Calu3 (cell line): ENCODE data around the gene PHLPP2. TPM values are rescaled to one million over a fixed set of nuclear protein-coding genes. Genes with fewer than 3 reads are reported as not detected.

ENCODE experiments used
- BruUV-seq: library from RNA; stranded (reverse); fragments of 400-500 nt; replicated peaks from 2 replicates; lab custom pipeline; 2021; lab: Mats Ljungman, UMichigan
- CTCF ChIA-PET: fragments of 300-600 bp; sonication (Branson Sonifier 250); formaldehyde crosslinking; loops from one replicate; lab custom pipeline; 2022; ENCODE audit warnings: antibody characterized with exemption; lab: Charles Lee
- DNase-seq: peaks from one replicate; pipeline ENCODE4 v3.0.0; 2022
- H3K27ac Mint-ChIP-seq: one replicate; pipeline ENCODE4 v1.8.0; 2022; ENCODE audit warnings: mixed read lengths; ENCODE audit not compliant: unreplicated experiment
- H3K27me3 Mint-ChIP-seq: one replicate; pipeline ENCODE4 v1.8.0; 2022; ENCODE audit warnings: mixed read lengths; ENCODE audit not compliant: unreplicated experiment
- H3K36me3 Mint-ChIP-seq: one replicate; pipeline ENCODE4 v1.8.0; 2022; ENCODE audit warnings: mild to moderate bottlenecking, moderate library complexity, mixed read lengths; ENCODE audit not compliant: insufficient read depth, unreplicated experiment
- H3K4me1 Mint-ChIP-seq: one replicate; pipeline ENCODE4 v1.8.0; 2022; ENCODE audit warnings: mild to moderate bottlenecking, low read depth, mixed read lengths; ENCODE audit not compliant: unreplicated experiment
- H3K4me3 Mint-ChIP-seq: one replicate; pipeline ENCODE4 v1.8.0; 2022; ENCODE audit warnings: mild to moderate bottlenecking, low read depth, moderate library complexity, mixed read lengths; ENCODE audit not compliant: unreplicated experiment
- H3K9me3 Mint-ChIP-seq: one replicate; pipeline ENCODE4 v1.8.0; 2022; ENCODE audit warnings: low read depth, mixed read lengths; ENCODE audit not compliant: unreplicated experiment
- intact Hi-C: fragments of 100-400 bp; cut with micrococcal nuclease; formaldehyde crosslinking; loops from one replicate; pipeline ENCODE4 v1.10.0; 2022; ENCODE audit not compliant: unreplicated experiment
- total RNA-seq: library from RNA; stranded (reverse); gene quantifications from 2 replicates; pipeline ENCODE4 v1.2.3, GENCODE V29; 2022
- TF ChIP-seq, protein P1 (sequence below): fragments of 200-600 bp; IDR thresholded peaks from one replicate; pipeline ENCODE4 v1.8.0; 2022; ENCODE audit warnings: antibody characterized with exemption; ENCODE audit not compliant: unreplicated experiment

PHLPP2 gene
- total RNA-seq, 1 experiment from 2014 or later, result 10.0 TPM

- H3K27ac Mint-ChIP-seq, result no peak overlapping the region
- intact Hi-C loops, result no loop called here
- TF ChIP-seq, protein P1, sequence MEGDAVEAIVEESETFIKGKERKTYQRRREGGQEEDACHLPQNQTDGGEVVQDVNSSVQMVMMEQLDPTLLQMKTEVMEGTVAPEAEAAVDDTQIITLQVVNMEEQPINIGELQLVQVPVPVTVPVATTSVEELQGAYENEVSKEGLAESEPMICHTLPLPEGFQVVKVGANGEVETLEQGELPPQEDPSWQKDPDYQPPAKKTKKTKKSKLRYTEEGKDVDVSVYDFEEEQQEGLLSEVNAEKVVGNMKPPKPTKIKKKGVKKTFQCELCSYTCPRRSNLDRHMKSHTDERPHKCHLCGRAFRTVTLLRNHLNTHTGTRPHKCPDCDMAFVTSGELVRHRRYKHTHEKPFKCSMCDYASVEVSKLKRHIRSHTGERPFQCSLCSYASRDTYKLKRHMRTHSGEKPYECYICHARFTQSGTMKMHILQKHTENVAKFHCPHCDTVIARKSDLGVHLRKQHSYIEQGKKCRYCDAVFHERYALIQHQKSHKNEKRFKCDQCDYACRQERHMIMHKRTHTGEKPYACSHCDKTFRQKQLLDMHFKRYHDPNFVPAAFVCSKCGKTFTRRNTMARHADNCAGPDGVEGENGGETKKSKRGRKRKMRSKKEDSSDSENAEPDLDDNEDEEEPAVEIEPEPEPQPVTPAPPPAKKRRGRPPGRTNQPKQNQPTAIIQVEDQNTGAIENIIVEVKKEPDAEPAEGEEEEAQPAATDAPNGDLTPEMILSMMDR, result no peak
- no peaks in the 10 kb centered on the region for H3K27me3 Mint-ChIP-seq
- CTCF ChIA-PET, result interaction anchor here (0.5 kb wide), 1 partner anchor 90 kb away, joined by 3 read pairs; no protein-coding TSS in a partner anchor
- no peaks in the 10 kb centered on the region for H3K4me1 Mint-ChIP-seq
- no peaks in the 10 kb centered on the region for H3K9me3 Mint-ChIP-seq
- BruUV-seq, result no TSS peak
- peaks cover 35% of the 10 kb centered on the region for H3K36me3 Mint-ChIP-seq
- H3K4me3 Mint-ChIP-seq, result no peak overlapping the region
- DNase-seq, result no peak
Measured at GRCh38 chr16:71726476-71727315, 2.2 kb upstream of the PHLPP2 start.

GRCh38 chr16:71723537-71724319, 773 bp downstream of the PHLPP2 start:
- CTCF ChIA-PET, result no interaction called here
- H3K4me3 Mint-ChIP-seq, result peak overlapping the region; percentile 91
- H3K36me3 Mint-ChIP-seq, result peaks cover 28% of the 10 kb centered on the region
- intact Hi-C loops, result no loop called here
- no peaks in the 10 kb centered on the region for H3K4me1 Mint-ChIP-seq
- TF ChIP-seq, protein P1, result no peak
- BruUV-seq, result no TSS peak
- H3K9me3 Mint-ChIP-seq, result no peaks in the 10 kb centered on the region
- H3K27me3 Mint-ChIP-seq, result no peaks in the 10 kb centered on the region
- H3K27ac Mint-ChIP-seq, result peak overlapping the region; percentile 40
- peak; percentile 89 for DNase-seq

- peak overlapping the region; percentile 16 for H3K27ac Mint-ChIP-seq
- CTCF ChIA-PET, result no interaction called here
- peak overlapping the region; percentile 91 for H3K4me3 Mint-ChIP-seq
- TF ChIP-seq, protein P1, result no peak
- H3K9me3 Mint-ChIP-seq, result no peaks in the 10 kb centered on the region
- no TSS peak for BruUV-seq
- no peaks in the 10 kb centered on the region for H3K27me3 Mint-ChIP-seq
- peaks cover 28% of the 10 kb centered on the region for H3K36me3 Mint-ChIP-seq
- peak; percentile 81 for DNase-seq
- intact Hi-C loops, result no loop called here
- H3K4me1 Mint-ChIP-seq, result no peaks in the 10 kb centered on the region
Measured at GRCh38 chr16:71722801-71723536, 1.5 kb downstream of the PHLPP2 start.

- no TSS peak for BruUV-seq
- intact Hi-C loops, result no loop called here
- TF ChIP-seq, protein P1, result no peak
- no peaks in the 10 kb centered on the region for H3K4me1 Mint-ChIP-seq
- no peak overlapping the region for H3K27ac Mint-ChIP-seq
- CTCF ChIA-PET, result no interaction called here
- DNase-seq, result no peak
- H3K36me3 Mint-ChIP-seq, result peaks cover 28% of the 10 kb centered on the region
- no peak overlapping the region for H3K4me3 Mint-ChIP-seq
- no peaks in the 10 kb centered on the region for H3K9me3 Mint-ChIP-seq
- H3K27me3 Mint-ChIP-seq, result no peaks in the 10 kb centered on the region
Measured at GRCh38 chr16:71721066-71721740, 3.3 kb downstream of the PHLPP2 start.
